ENCODE measurements around the gene FGF3. TPM values are rescaled to one million over a fixed set of nuclear protein-coding genes. Genes with fewer than 3 reads are reported as not detected.

Gene FGF3
- total RNA-seq: not detected

- TF ChIP-seq POLR2A (IDR thresholded peaks at IDR 0.05) (no peak), CTCF (IDR thresholded peaks at IDR 0.05) (no peak)
- H3K27me3 ChIP-seq: peaks cover 0 to 37% of the 10 kb centered on the region in 2 donors
- peaks cover 0 to 18% (median 0%) of the 10 kb centered on the region in 4 donors for H3K4me1 ChIP-seq
- no peak within 1 kb of the TSS for H3K4me3 ChIP-seq
- DNase-seq: no peak
- H3K36me3 ChIP-seq: no peaks in the 10 kb centered on the region
- no peak within 1 kb of the TSS for H3K27ac ChIP-seq
- H3K9me3 ChIP-seq: no peaks in the 10 kb centered on the region
These were observed at the start of gene FGF3 for GRCh38 chr11:69818603-69819441. FGF3 (minus strand) TSS chr11:69819416; CDS start chr11:69818933, 483 bp downstream.

- Histone ChIP-seq H3K36me3 (no peaks in the 10 kb centered on the region), H3K27me3 (no peaks in the 10 kb centered on the region), H3K4me1 (no peaks in the 10 kb centered on the region), H3K9me3 (no peaks in the 10 kb centered on the region), H3K4me3 (no peak overlapping the region), H3K27ac (no peak overlapping the region)
- peak in 1 of 3 donors; percentile 28 for DNase-seq
- TF ChIP-seq POLR2A (IDR thresholded peaks at IDR 0.05): no peak
- TF ChIP-seq CTCF (IDR thresholded peaks at IDR 0.05): no peak
These were observed 49.7 kb upstream of the FGF3 start for GRCh38 chr11:69868871-69869270.

- Histone ChIP-seq H3K4me1 (no peaks in the 10 kb centered on the region), H3K9me3 (no peaks in the 10 kb centered on the region), H3K27ac (no peak overlapping the region), H3K36me3 (no peaks in the 10 kb centered on the region), H3K4me3 (no peak overlapping the region), H3K27me3 (no peaks in the 10 kb centered on the region)
- DNase-seq: peak in 1 of 3 donors; percentile 11
- TF ChIP-seq POLR2A (IDR thresholded peaks at IDR 0.05) (no peak), CTCF (IDR thresholded peaks at IDR 0.05) (no peak)
These were observed 49.0 kb upstream of the FGF3 start for GRCh38 chr11:69868006-69868810.

- no peaks in the 10 kb centered on the region for H3K4me1 ChIP-seq
- DNase-seq: peak in 2 of 3 donors; percentile 35 to 40
These were observed 48.1 kb upstream of the FGF3 start for GRCh38 chr11:69867076-69868005.

GRCh38 chr11:69866648-69867047 lies 47.4 kb upstream of the FGF3 start:
- Histone ChIP-seq H3K4me3 (no peak overlapping the region), H3K27me3 (no peaks in the 10 kb centered on the region), H3K9me3 (no peaks in the 10 kb centered on the region), H3K36me3 (no peaks in the 10 kb centered on the region), H3K27ac (no peak overlapping the region), H3K4me1 (no peaks in the 10 kb centered on the region)
- TF ChIP-seq CTCF (IDR thresholded peaks at IDR 0.05): no peak
- no peak for TF ChIP-seq POLR2A (IDR thresholded peaks at IDR 0.05)
- DNase-seq: no peak

More at GRCh38 chr11:69867076-69868005, 48.1 kb upstream of the FGF3 start:
- TF ChIP-seq POLR2A (IDR thresholded peaks at IDR 0.05): no peak
- H3K36me3 ChIP-seq: no peaks in the 10 kb centered on the region
- no peaks in the 10 kb centered on the region for H3K9me3 ChIP-seq
- H3K27me3 ChIP-seq: no peaks in the 10 kb centered on the region
- H3K4me3 ChIP-seq: no peak overlapping the region
- H3K27ac ChIP-seq: no peak overlapping the region

All from Peyer's patch (tissue), 4 donors.